HL-60 (cell line): ENCODE measurements around the gene ULBP2.

Experiments
- GABPA ChIP-seq: IDR thresholded peaks from 2 replicates; pipeline ENCODE4 v1.6.1; 2012; ENCODE audit warnings: low read depth
- POLR2AphosphoS5 ChIP-seq: IDR thresholded peaks from 2 replicates; pipeline ENCODE4 v1.6.1; 2012; ENCODE audit warnings: low read depth
- SPI1 ChIP-seq: IDR thresholded peaks from 2 replicates; pipeline ENCODE4 v1.6.1; 2012; ENCODE audit warnings: low read depth, mild to moderate bottlenecking, borderline replicate concordance
- TF ChIP-seq, protein P1 (sequence below): IDR thresholded peaks from one replicate; pipeline ENCODE4 v1.5.1; 2011; ENCODE audit warnings: low read length, control low read depth, inconsistent platforms; ENCODE audit not compliant: insufficient read depth
- TF ChIP-seq, protein P2 (sequence below): IDR thresholded peaks from 2 replicates; pipeline ENCODE4 v1.6.1; 2012; ENCODE audit warnings: low read depth; ENCODE audit not compliant: insufficient replicate concordance

- TF ChIP-seq, protein P1, sequence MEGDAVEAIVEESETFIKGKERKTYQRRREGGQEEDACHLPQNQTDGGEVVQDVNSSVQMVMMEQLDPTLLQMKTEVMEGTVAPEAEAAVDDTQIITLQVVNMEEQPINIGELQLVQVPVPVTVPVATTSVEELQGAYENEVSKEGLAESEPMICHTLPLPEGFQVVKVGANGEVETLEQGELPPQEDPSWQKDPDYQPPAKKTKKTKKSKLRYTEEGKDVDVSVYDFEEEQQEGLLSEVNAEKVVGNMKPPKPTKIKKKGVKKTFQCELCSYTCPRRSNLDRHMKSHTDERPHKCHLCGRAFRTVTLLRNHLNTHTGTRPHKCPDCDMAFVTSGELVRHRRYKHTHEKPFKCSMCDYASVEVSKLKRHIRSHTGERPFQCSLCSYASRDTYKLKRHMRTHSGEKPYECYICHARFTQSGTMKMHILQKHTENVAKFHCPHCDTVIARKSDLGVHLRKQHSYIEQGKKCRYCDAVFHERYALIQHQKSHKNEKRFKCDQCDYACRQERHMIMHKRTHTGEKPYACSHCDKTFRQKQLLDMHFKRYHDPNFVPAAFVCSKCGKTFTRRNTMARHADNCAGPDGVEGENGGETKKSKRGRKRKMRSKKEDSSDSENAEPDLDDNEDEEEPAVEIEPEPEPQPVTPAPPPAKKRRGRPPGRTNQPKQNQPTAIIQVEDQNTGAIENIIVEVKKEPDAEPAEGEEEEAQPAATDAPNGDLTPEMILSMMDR = no peak
- no peak for TF ChIP-seq POLR2AphosphoS5
- TF ChIP-seq, protein P2, sequence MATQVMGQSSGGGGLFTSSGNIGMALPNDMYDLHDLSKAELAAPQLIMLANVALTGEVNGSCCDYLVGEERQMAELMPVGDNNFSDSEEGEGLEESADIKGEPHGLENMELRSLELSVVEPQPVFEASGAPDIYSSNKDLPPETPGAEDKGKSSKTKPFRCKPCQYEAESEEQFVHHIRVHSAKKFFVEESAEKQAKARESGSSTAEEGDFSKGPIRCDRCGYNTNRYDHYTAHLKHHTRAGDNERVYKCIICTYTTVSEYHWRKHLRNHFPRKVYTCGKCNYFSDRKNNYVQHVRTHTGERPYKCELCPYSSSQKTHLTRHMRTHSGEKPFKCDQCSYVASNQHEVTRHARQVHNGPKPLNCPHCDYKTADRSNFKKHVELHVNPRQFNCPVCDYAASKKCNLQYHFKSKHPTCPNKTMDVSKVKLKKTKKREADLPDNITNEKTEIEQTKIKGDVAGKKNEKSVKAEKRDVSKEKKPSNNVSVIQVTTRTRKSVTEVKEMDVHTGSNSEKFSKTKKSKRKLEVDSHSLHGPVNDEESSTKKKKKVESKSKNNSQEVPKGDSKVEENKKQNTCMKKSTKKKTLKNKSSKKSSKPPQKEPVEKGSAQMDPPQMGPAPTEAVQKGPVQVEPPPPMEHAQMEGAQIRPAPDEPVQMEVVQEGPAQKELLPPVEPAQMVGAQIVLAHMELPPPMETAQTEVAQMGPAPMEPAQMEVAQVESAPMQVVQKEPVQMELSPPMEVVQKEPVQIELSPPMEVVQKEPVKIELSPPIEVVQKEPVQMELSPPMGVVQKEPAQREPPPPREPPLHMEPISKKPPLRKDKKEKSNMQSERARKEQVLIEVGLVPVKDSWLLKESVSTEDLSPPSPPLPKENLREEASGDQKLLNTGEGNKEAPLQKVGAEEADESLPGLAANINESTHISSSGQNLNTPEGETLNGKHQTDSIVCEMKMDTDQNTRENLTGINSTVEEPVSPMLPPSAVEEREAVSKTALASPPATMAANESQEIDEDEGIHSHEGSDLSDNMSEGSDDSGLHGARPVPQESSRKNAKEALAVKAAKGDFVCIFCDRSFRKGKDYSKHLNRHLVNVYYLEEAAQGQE = no peak
- no peak for TF ChIP-seq GABPA
- no peak for TF ChIP-seq SPI1
Observed at GRCh38 chr6:149897855-149898744, 43.7 kb upstream of the ULBP2 start, which contains the start of gene RAET1E.
